GM12878 (cell line): ENCODE data around the gene CHRM4. TPM values are rescaled to one million over a fixed set of nuclear protein-coding genes. Genes with fewer than 3 reads are reported as not detected.

Experiments
- ATAC-seq: fragments of 200-7000 bp; cut with Tn5 transposase; 3 replicates; pipeline ENCODE4 v1.9.1; 2020; ENCODE audit warnings: mild to moderate bottlenecking, moderate library complexity
- BruUV-seq: library from RNA; stranded (reverse); fragments of 400-500 nt; replicated peaks from 2 replicates; lab custom pipeline; 2021; lab: Mats Ljungman, UMichigan
- CTCF ChIA-PET: fragments of 300-600 bp; sonication (Branson Sonifier 250); formaldehyde crosslinking; extraction: SDS; loops from one replicate; lab custom pipeline; 2021; ENCODE audit warnings: inconsistent platforms; lab: Yijun Ruan, JAX
- POLR2A ChIA-PET: fragments of 350-600 bp; formaldehyde crosslinking; extraction: SDS; loops from one replicate; lab custom pipeline; 2021; ENCODE audit warnings: inconsistent platforms; lab: Charles Lee
- RAD21 ChIA-PET: fragments of 300-600 bp; sonication (Branson Sonifier 250); formaldehyde crosslinking; loops from one replicate; lab custom pipeline; 2023; ENCODE audit warnings: antibody characterized with exemption; ENCODE audit not compliant: unreplicated experiment; lab: Charles Lee
- SMC1A ChIA-PET: fragments of 300-600 bp; sonication (Branson Sonifier 250); formaldehyde crosslinking; loops from one replicate; lab custom pipeline; 2023; ENCODE audit not compliant: unreplicated experiment, uncharacterized antibody; lab: Charles Lee
- DNase-seq: peaks from one replicate; pipeline ENCODE4 v3.0.0-alpha.2; 2011; ENCODE audit warnings: low read depth, low spot score
- FAIRE-seq: peaks from 3 replicates; lab custom pipeline; 2011; peaks lifted over from hg19 to GRCh38; lab: Jason Lieb, UNC
- H2AFZ ChIP-seq: 2 replicates; pipeline ENCODE4 v1.6.0; 2011; ENCODE audit warnings: low read depth, low read length, control low read depth; ENCODE audit not compliant: control insufficient read depth
- H3K27ac ChIP-seq: 2 replicates; pipeline ENCODE4 v1.5.1; 2011; ENCODE audit warnings: control low read depth; ENCODE audit not compliant: control insufficient read depth, insufficient read depth
- H3K27me3 ChIP-seq, 2 experiments: replicated peaks in 1 of 2; 2 replicates each; pipeline versions ENCODE4 v1.6.0 to v1.6.1; 2011; ENCODE audit warnings: low read length in 1 of 2; ENCODE audit not compliant: control insufficient read depth in 2 of 2, insufficient read depth in 2 of 2
- H3K36me3 ChIP-seq, 2 experiments: 2 replicates each; pipeline ENCODE4 v1.5.1; 2011; ENCODE audit warnings: low read length in 1 of 2; ENCODE audit not compliant: control insufficient read depth in 2 of 2, insufficient read depth in 2 of 2
- H3K4me1 ChIP-seq: 2 replicates; pipeline ENCODE4 v1.6.1; 2011; ENCODE audit warnings: mild to moderate bottlenecking, low read length, moderate library complexity, mixed read lengths; ENCODE audit not compliant: control insufficient read depth, insufficient read depth
- H3K4me2 ChIP-seq: 2 replicates; pipeline ENCODE4 v1.6.0; 2011; ENCODE audit warnings: control low read depth; ENCODE audit not compliant: control insufficient read depth, insufficient read depth
- H3K4me3 ChIP-seq: fragments of 200-600 bp; sonication (generic); 2 replicates; pipeline ENCODE4 v1.5.1; 2016
- H3K79me2 ChIP-seq: 2 replicates; pipeline ENCODE4 v1.6.0; 2011; ENCODE audit warnings: low read length; ENCODE audit not compliant: control insufficient read depth, insufficient read depth
- H3K9ac ChIP-seq: 2 replicates; pipeline ENCODE4 v1.8.0; 2011; ENCODE audit warnings: low read length, control low read depth, mixed read lengths; ENCODE audit not compliant: control insufficient read depth, insufficient read depth
- H3K9me3 ChIP-seq: replicated peaks from 3 replicates; pipeline ENCODE4 v1.5.1; 2011; ENCODE audit warnings: mild to moderate bottlenecking, low read length; ENCODE audit not compliant: control insufficient read depth, insufficient read depth
- H4K20me1 ChIP-seq: 2 replicates; pipeline ENCODE4 v1.6.0; 2011; ENCODE audit not compliant: control insufficient read depth, insufficient read depth
- EGR1 ChIP-seq, 2 experiments: IDR thresholded peaks; 1 replicate in 1 of 2; 2 replicates in 1 of 2; pipeline ENCODE4 v1.6.1; 2011 to 2012; ENCODE audit warnings: low read depth in 2 of 2, low read length in 2 of 2, borderline replicate concordance in 1 of 2, mild to moderate bottlenecking in 1 of 2, moderate library complexity in 1 of 2
- MTA3 ChIP-seq: IDR thresholded peaks from 2 replicates; pipeline ENCODE4 v1.6.1; 2012; ENCODE audit warnings: low read length, inconsistent platforms, borderline replicate concordance
- POLR2AphosphoS5 ChIP-seq: IDR thresholded peaks from 2 replicates; pipeline ENCODE4 v1.6.1; 2011; ENCODE audit warnings: mild to moderate bottlenecking, low read length, inconsistent platforms
- REST ChIP-seq: IDR thresholded peaks from 2 replicates; pipeline ENCODE4 v1.6.1; 2012; ENCODE audit warnings: mild to moderate bottlenecking, low read depth, low read length
- SMAD1 ChIP-seq: fragments of 450-650 bp; IDR thresholded peaks from 2 replicates; pipeline ENCODE4 v1.6.1; 2018; ENCODE audit warnings: mild to moderate bottlenecking, low read depth; ENCODE audit not compliant: partially characterized antibody
- ZNF687 ChIP-seq: fragments of 450-650 bp; IDR thresholded peaks from 2 replicates; pipeline ENCODE4 v1.6.1; 2017; ENCODE audit warnings: mild to moderate bottlenecking, moderate library complexity
- WGBS: methylation state at CpG from one replicate; pipeline ENCODE4 v1.1.6; 2016; ENCODE audit warnings: low lambda C conversion rate; ENCODE audit not compliant: insufficient replicate concordance, insufficient coverage; ENCODE audit errors: missing lambda C conversion rate; 5-methylcytosine and 5-hydroxymethylcytosine counted together
- in situ Hi-C: fragments of 300-500 bp; cut with MboI; formaldehyde crosslinking; loops from 9 replicates; pipeline ENCODE4 v1.14.3; 2018; ENCODE audit warnings: mixed read lengths
- intact Hi-C: fragments of 100-400 bp; cut with micrococcal nuclease; formaldehyde crosslinking; loops from one replicate; pipeline ENCODE4 v1.14.2; 2022; ENCODE audit not compliant: unreplicated experiment
- polyA plus RNA-seq, 11 experiments: library from polyadenylated mRNA; depleted of rRNA in 4 of 11; unstranded in 6 of 11; stranded (reverse) in 5 of 11; fragments of >200 nt; fragmentation: Nextera tagmentation in 4 of 11; fragmentation: Illumina TruSeq in 1 of 11; extraction: Ambion mirVana in 4 of 11; extraction: Trizol in 1 of 11; gene quantifications; 1 replicate in 1 of 11; 2 replicates in 10 of 11; pipeline versions ENCODE4 v1.2.1 to v1.2.3, GENCODE V29; 2011 to 2016; ENCODE audit warnings: inconsistent platforms in 2 of 11, missing spikeins in 2 of 11, low read depth in 1 of 11
- total RNA-seq, 4 experiments: library from RNA; depleted of rRNA in 3 of 4; stranded (reverse); fragments of >200 nt in 3 of 4; fragmentation: Illumina TruSeq in 1 of 4; extraction: Trizol in 1 of 4; gene quantifications; 2 replicates each; pipeline versions ENCODE4 v1.2.1 to v1.2.3, GENCODE V29; 2013 to 2021

Gene CHRM4
- total and polyA plus RNA-seq, 10 of the 15 experiments (the other 5 are each of a cell fraction or from before 2014, with no cell fraction given): 0.12 to 0.23 (median 0.13) TPM; not detected in 7

- no peaks in the 10 kb centered on the region for H3K9me3 ChIP-seq
- CTCF ChIA-PET: interaction anchor here (1.2 to 1.7 kb wide), 4 partner anchors 10 to 106 kb away, joined by 3 to 4 read pairs (median 4); no protein-coding TSS in a partner anchor
- no TSS peak for BruUV-seq
- TF ChIP-seq POLR2AphosphoS5: no peak
- TF ChIP-seq MTA3: no peak
- no peak for TF ChIP-seq EGR1 (IDR thresholded peaks at IDR 0.05; ENCODE audit: borderline replicate concordance in 1 of 2, low read depth in 2 of 2, low read length in 2 of 2)
- no peak for TF ChIP-seq REST
- TF ChIP-seq SMAD1: no peak
- TF ChIP-seq ZNF687: no peak
- TF ChIP-seq, all 136 proteins: peak for 0
- 96% methylated on average over 7 of the region's 7 CpGs for WGBS
- H3K27ac ChIP-seq: no peak overlapping the region
- H3K4me2 ChIP-seq: no peak overlapping the region
- H3K27me3 ChIP-seq: no peaks in the 10 kb centered on the region
- no peak overlapping the region for H3K4me3 ChIP-seq
- ChIA-PET POLR2A (no interaction called here), SMC1A (interaction anchor here (0.9 to 1.4 kb wide), 5 partner anchors 9 to 55 kb away, joined by 3 to 4 read pairs (median 4); no protein-coding TSS in a partner anchor), RAD21 (no interaction called here)
- H2AFZ ChIP-seq: no peak overlapping the region
- no peaks in the 10 kb centered on the region for H3K79me2 ChIP-seq
- no peak for DNase-seq
- intact Hi-C loops (no loop called here), in situ Hi-C loops (no loop called here)
- no peaks in the 10 kb centered on the region for H3K4me1 ChIP-seq
- H4K20me1 ChIP-seq: no peaks in the 10 kb centered on the region
- no peak for ATAC-seq
- H3K36me3 ChIP-seq: peaks cover 2 to 7% of the 10 kb centered on the region in 2 experiments; a peak in 3 of 4 replicates
- no peak overlapping the region for H3K9ac ChIP-seq
- no peak for FAIRE-seq
These were observed 31.0 kb upstream of the CHRM4 start for GRCh38 chr11:46422588-46422987.
